ENCODE measurements around the gene HTRA2. TPM values are rescaled to one million over a fixed set of nuclear protein-coding genes. Genes with fewer than 3 reads are reported as not detected.

Gene HTRA2
- total and polyA plus RNA-seq, 3 experiments from 2014 or later: 26.0 to 82.1 (median 81.0) TPM

- Mint-ChIP-seq H3K27ac (peak overlapping the region in 3 of 8 donors; percentile 10 to 90 (median 57)), H3K27me3 (peaks cover 41 to 75% of the 10 kb centered on the region in 2 donors), H3K4me3 (peak overlapping the region; percentile 67 to 80 (median 76)), H3K36me3 (peaks cover 7 to 31% (median 21%) of the 10 kb centered on the region in 3 donors), H3K4me1 (peaks cover 51 to 78% (median 60%) of the 10 kb centered on the region in 3 donors), H3K9me3 (peaks cover 0 to 2% (median 0%) of the 10 kb centered on the region in 5 donors)
- Histone ChIP-seq H3K27ac (ENCODE audit: low read depth, low read length) (peak overlapping the region; percentile 64), H3K4me3 (ENCODE audit: low read length) (peak overlapping the region; percentile 50), H3K27me3 (ENCODE audit: insufficient read depth, low read length, poor library complexity, severe bottlenecking) (peaks cover 20% of the 10 kb centered on the region), H3K9me3 (ENCODE audit: low read length) (no peaks in the 10 kb centered on the region), H3K36me3 (ENCODE audit: insufficient read depth, low read length) (peaks cover 9% of the 10 kb centered on the region), H3K4me1 (ENCODE audit: insufficient read depth, low read length) (peaks cover 50% of the 10 kb centered on the region)
- no peak for DNase-seq
- ChIA-PET POLR2A (no interaction called here), CTCF (no interaction called here)
These were observed 27.5 kb upstream of the HTRA2 start for GRCh38 chr2:74502147-74502719.

GRCh38 chr2:74502720-74503505 is 26.8 kb upstream of the HTRA2 start:
- peak in 1 of 5 donors; percentile 14 for DNase-seq
- H3K27me3 Mint-ChIP-seq: peaks cover 45 to 75% of the 10 kb centered on the region in 2 donors
- Histone ChIP-seq H3K27me3 (ENCODE audit: insufficient read depth, low read length, poor library complexity, severe bottlenecking) (peaks cover 20% of the 10 kb centered on the region), H3K4me1 (ENCODE audit: insufficient read depth, low read length) (peaks cover 47% of the 10 kb centered on the region), H3K4me3 (ENCODE audit: low read length) (peak overlapping the region; percentile 50), H3K36me3 (ENCODE audit: insufficient read depth, low read length) (peaks cover 9% of the 10 kb centered on the region), H3K9me3 (ENCODE audit: low read length) (no peaks in the 10 kb centered on the region), H3K27ac (ENCODE audit: low read depth, low read length) (peak overlapping the region; percentile 64)
- H3K9me3 Mint-ChIP-seq: peaks cover 0 to 4% (median 0%) of the 10 kb centered on the region in 5 donors
- H3K4me3 Mint-ChIP-seq: peak overlapping the region; percentile 67 to 80 (median 76)
- H3K36me3 Mint-ChIP-seq: peaks cover 9 to 36% (median 24%) of the 10 kb centered on the region in 3 donors
- peak overlapping the region in 4 of 8 donors; percentile 5 to 66 (median 43) for H3K27ac Mint-ChIP-seq
- POLR2A ChIA-PET: interaction anchor here (0.5 to 2.4 kb wide), 4 partner anchors 10 to 32 kb away, joined by 3 to 7 read pairs (median 4); partner anchors contain the start of gene DQX1
- H3K4me1 Mint-ChIP-seq: peaks cover 50 to 79% (median 65%) of the 10 kb centered on the region in 3 donors
- CTCF ChIA-PET: interaction anchor here (0.9 to 2.1 kb wide), 5 partner anchors 16 to 29 kb away, joined by 3 to 10 read pairs (median 5); partner anchors contain the start of genes AUP1, CCDC142, HTRA2 and TTC31

DNA sequence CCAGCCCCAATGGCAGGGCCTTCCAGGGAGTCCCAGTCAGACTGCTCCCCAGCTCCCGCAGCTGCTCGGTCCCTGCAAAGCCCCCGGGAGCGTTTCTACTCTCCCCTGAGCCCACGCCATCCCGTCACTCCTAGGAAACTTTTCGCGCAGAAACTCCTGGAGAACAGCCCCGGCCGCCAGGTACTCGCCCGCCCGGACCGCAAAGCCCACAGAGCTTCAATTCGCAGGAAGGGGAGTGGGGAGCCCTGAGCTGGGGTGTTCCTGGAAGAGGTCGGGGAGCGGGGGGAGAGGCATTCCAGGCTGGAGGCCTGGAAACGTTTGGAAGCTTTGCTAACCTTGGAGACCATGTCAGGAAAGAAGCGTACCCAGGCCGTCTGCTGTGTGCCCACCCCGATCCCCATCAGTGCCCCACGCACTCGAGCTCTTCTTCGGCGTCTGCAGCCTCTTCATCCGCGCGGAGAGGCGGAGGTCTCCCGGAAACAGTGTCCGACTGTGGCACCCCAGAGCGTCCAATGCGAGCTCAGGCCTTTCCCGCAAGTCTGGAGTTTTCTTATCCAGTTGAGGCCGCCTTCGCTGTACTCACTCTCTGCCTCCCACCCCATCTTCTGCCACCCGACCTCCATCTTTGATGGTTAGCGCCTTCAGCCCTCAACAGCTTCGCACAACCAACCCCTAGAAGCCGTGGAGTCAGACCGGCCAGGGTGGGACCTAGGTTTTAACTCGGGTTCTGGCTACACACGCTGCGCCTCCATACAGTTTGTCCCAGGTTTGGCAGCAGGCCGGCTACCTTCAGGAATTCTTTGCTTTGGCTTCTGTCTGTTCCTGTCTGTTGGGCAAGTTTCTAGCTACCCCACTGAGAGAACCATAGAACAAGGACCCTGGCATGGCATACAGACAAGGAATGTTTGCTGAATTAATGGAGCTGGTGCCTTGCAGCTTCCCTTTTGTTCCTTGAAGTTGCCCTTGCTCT is 25.9 kb upstream of the HTRA2 start:
- Histone ChIP-seq H3K27ac (ENCODE audit: low read depth, low read length) (peak overlapping the region; percentile 64), H3K36me3 (ENCODE audit: insufficient read depth, low read length) (peaks cover 9% of the 10 kb centered on the region), H3K27me3 (ENCODE audit: insufficient read depth, low read length, poor library complexity, severe bottlenecking) (peaks cover 15% of the 10 kb centered on the region), H3K9me3 (ENCODE audit: low read length) (no peaks in the 10 kb centered on the region), H3K4me3 (ENCODE audit: low read length) (peak overlapping the region; percentile 50), H3K4me1 (ENCODE audit: insufficient read depth, low read length) (peaks cover 46% of the 10 kb centered on the region)
- Mint-ChIP-seq H3K36me3 (peaks cover 10 to 33% (median 24%) of the 10 kb centered on the region in 3 donors), H3K4me1 (peaks cover 49 to 79% (median 67%) of the 10 kb centered on the region in 3 donors), H3K9me3 (peaks cover 0 to 4% (median 0%) of the 10 kb centered on the region in 5 donors), H3K27me3 (peaks cover 39 to 69% of the 10 kb centered on the region in 2 donors), H3K27ac (peak overlapping the region in 1 of 8 donors; percentile 57), H3K4me3 (peak overlapping the region; percentile 72 to 80 (median 76))
- POLR2A ChIA-PET: interaction anchor here (0.9 to 2.4 kb wide), 5 partner anchors 9 to 31 kb away, joined by 3 to 7 read pairs (median 3); partner anchors contain the start of genes AUP1, DQX1, HTRA2 and MRPL53
- no peak for DNase-seq
- CTCF ChIA-PET: interaction anchor here (0.9 to 2.1 kb wide), 5 partner anchors 17 to 28 kb away, joined by 3 to 10 read pairs (median 5); partner anchors contain the start of genes AUP1, CCDC142, HTRA2 and TTC31

GRCh38 chr2:74504591-74504990 is 25.1 kb upstream of the HTRA2 start:
- Mint-ChIP-seq H3K27ac (peak overlapping the region in 1 of 8 donors; percentile 54), H3K36me3 (peaks cover 10 to 33% (median 24%) of the 10 kb centered on the region in 3 donors), H3K27me3 (peaks cover 34 to 65% of the 10 kb centered on the region in 2 donors), H3K9me3 (peaks cover 0 to 4% (median 0%) of the 10 kb centered on the region in 5 donors), H3K4me1 (peaks cover 44 to 74% (median 64%) of the 10 kb centered on the region in 3 donors), H3K4me3 (peak overlapping the region in 6 of 7 donors; percentile 21 to 73 (median 56))
- Histone ChIP-seq H3K27ac (ENCODE audit: low read depth, low read length) (peak overlapping the region; percentile 16), H3K36me3 (ENCODE audit: insufficient read depth, low read length) (peaks cover 9% of the 10 kb centered on the region), H3K4me3 (ENCODE audit: low read length) (no peak overlapping the region), H3K4me1 (ENCODE audit: insufficient read depth, low read length) (peaks cover 38% of the 10 kb centered on the region), H3K9me3 (ENCODE audit: low read length) (no peaks in the 10 kb centered on the region), H3K27me3 (ENCODE audit: insufficient read depth, low read length, poor library complexity, severe bottlenecking) (peaks cover 10% of the 10 kb centered on the region)
- no peak for DNase-seq
- ChIA-PET POLR2A (interaction anchor here (1.5 to 2.4 kb wide), 2 partner anchors 8 to 32 kb away, joined by 3 to 7 read pairs; partner anchors contain the start of gene MRPL53), CTCF (interaction anchor here (1.8 to 2.1 kb wide), 3 partner anchors 9 to 27 kb away, joined by 5 to 10 read pairs (median 6); partner anchors contain the start of genes CCDC142 and TTC31)

GRCh38 chr2:74505448-74506246 is 24.1 kb upstream of the HTRA2 start:
- POLR2A ChIA-PET: interaction anchor here (0.9 to 2.4 kb wide), 3 partner anchors 7 to 33 kb away, joined by 3 to 7 read pairs (median 3); partner anchors contain the start of gene MRPL53
- Histone ChIP-seq H3K27me3 (ENCODE audit: insufficient read depth, low read length, poor library complexity, severe bottlenecking) (peaks cover 10% of the 10 kb centered on the region), H3K27ac (ENCODE audit: low read depth, low read length) (no peak overlapping the region), H3K4me3 (ENCODE audit: low read length) (no peak overlapping the region), H3K36me3 (ENCODE audit: insufficient read depth, low read length) (peaks cover 9% of the 10 kb centered on the region), H3K4me1 (ENCODE audit: insufficient read depth, low read length) (peaks cover 38% of the 10 kb centered on the region), H3K9me3 (ENCODE audit: low read length) (no peaks in the 10 kb centered on the region)
- H3K36me3 Mint-ChIP-seq: peaks cover 10 to 33% (median 24%) of the 10 kb centered on the region in 3 donors
- peak overlapping the region in 2 of 8 donors; percentile 50 to 54 for H3K27ac Mint-ChIP-seq
- peaks cover 44 to 68% (median 64%) of the 10 kb centered on the region in 3 donors for H3K4me1 Mint-ChIP-seq
- H3K9me3 Mint-ChIP-seq: peaks cover 0 to 4% (median 0%) of the 10 kb centered on the region in 5 donors
- no peak for DNase-seq
- CTCF ChIA-PET: interaction anchor here (1.2 to 2.1 kb wide), 3 partner anchors 10 to 33 kb away, joined by 3 to 6 read pairs (median 4); partner anchors contain the start of genes CCDC142, MRPL53 and TTC31
- peaks cover 29 to 62% of the 10 kb centered on the region in 2 donors for H3K27me3 Mint-ChIP-seq
- H3K4me3 Mint-ChIP-seq: peak overlapping the region in 5 of 7 donors; percentile 25 to 100 (median 59)

GRCh38 chr2:74507145-74507925 is 22.4 kb upstream of the HTRA2 start, which contains the start of gene PCGF1:
Gene PCGF1 (minus strand): TSS chr2:74507695. CDS start chr2:74507668, 27 bp downstream.
- peak within 1 kb of the TSS; percentile 100 for H3K4me3 ChIP-seq (ENCODE audit: low read length)
- peaks cover 31 to 57% of the 10 kb centered on the region in 2 donors for H3K27me3 Mint-ChIP-seq
- peak within 1 kb of the TSS; percentile 96 for H3K27ac ChIP-seq (ENCODE audit: low read depth, low read length)
- POLR2A ChIA-PET: interaction anchor here (0.5 to 1.9 kb wide), 4 partner anchors 9 to 297 kb away, joined by 3 to 10 read pairs (median 4); partner anchors contain the start of genes AUP1, HTRA2 and WBP1
- CTCF ChIA-PET: interaction anchor here (1.2 to 2.4 kb wide), 4 partner anchors 24 to 35 kb away, joined by 3 to 7 read pairs (median 4); partner anchors contain the start of genes CCDC142, MRPL53 and TTC31
- peak within 1 kb of the TSS; percentile 95 to 100 (median 100) for H3K27ac Mint-ChIP-seq
- H3K9me3 Mint-ChIP-seq: peaks cover 0 to 4% (median 0%) of the 10 kb centered on the region in 5 donors
- peaks cover 9% of the 10 kb centered on the region for H3K27me3 ChIP-seq (ENCODE audit: insufficient read depth, low read length, poor library complexity, severe bottlenecking)
- peaks cover 38% of the 10 kb centered on the region for H3K4me1 ChIP-seq (ENCODE audit: insufficient read depth, low read length)
- peak; percentile 97 to 99 (median 98) for DNase-seq
- H3K9me3 ChIP-seq (ENCODE audit: low read length): no peaks in the 10 kb centered on the region
- peaks cover 40 to 63% (median 59%) of the 10 kb centered on the region in 3 donors for H3K4me1 Mint-ChIP-seq
- H3K4me3 Mint-ChIP-seq: peak within 1 kb of the TSS; percentile 95 to 100 (median 100)
- peaks cover 9% of the 10 kb centered on the region for H3K36me3 ChIP-seq (ENCODE audit: insufficient read depth, low read length)
- H3K36me3 Mint-ChIP-seq: peaks cover 10 to 33% (median 24%) of the 10 kb centered on the region in 3 donors

Measured in CD8-positive, alpha-beta memory T cell (primary cell).